GM15510 (cell line): ENCODE measurements around the gene INTS1.

Source experiments
- POLR2A ChIP-seq: IDR thresholded peaks from 3 replicates; pipeline ENCODE4 v1.6.1; 2011; ENCODE audit warnings: borderline replicate concordance; ENCODE audit not compliant: insufficient read length; ENCODE audit errors: extremely low read depth

Gene INTS1

GRCh38 chr7:1546274-1546908 is 42.2 kb upstream of the INTS1 start:
- TF ChIP-seq POLR2A: no peak

- no peak for TF ChIP-seq POLR2A
Measured at GRCh38 chr7:1545417-1546246, 41.4 kb upstream of the INTS1 start.

GRCh38 chr7:1544896-1545416 is 40.8 kb upstream of the INTS1 start:
- TF ChIP-seq POLR2A: no peak

- TF ChIP-seq POLR2A: no peak
Measured at GRCh38 chr7:1544178-1544895, 40.1 kb upstream of the INTS1 start.

GRCh38 chr7:1543826-1544177 is 39.6 kb upstream of the INTS1 start:
- no peak for TF ChIP-seq POLR2A

GRCh38 chr7:1542841-1543747 is 38.9 kb upstream of the INTS1 start:
- no peak for TF ChIP-seq POLR2A

- TF ChIP-seq POLR2A: no peak
Measured at GRCh38 chr7:1542329-1542728, 38.1 kb upstream of the INTS1 start.

- TF ChIP-seq POLR2A: no peak
Measured at GRCh38 chr7:1541431-1542162, 37.4 kb upstream of the INTS1 start.

- TF ChIP-seq POLR2A: no peak
Measured at GRCh38 chr7:1540776-1541271, 36.6 kb upstream of the INTS1 start.

- TF ChIP-seq POLR2A: no peak
Measured at GRCh38 chr7:1539882-1540775, 35.9 kb upstream of the INTS1 start.

- TF ChIP-seq POLR2A: no peak
Measured at GRCh38 chr7:1539181-1539881, 35.1 kb upstream of the INTS1 start.

- no peak for TF ChIP-seq POLR2A
Measured at GRCh38 chr7:1538544-1539180, 34.5 kb upstream of the INTS1 start.
